ENCODE results near the gene PRF1.

The PRF1 gene

DNA sequence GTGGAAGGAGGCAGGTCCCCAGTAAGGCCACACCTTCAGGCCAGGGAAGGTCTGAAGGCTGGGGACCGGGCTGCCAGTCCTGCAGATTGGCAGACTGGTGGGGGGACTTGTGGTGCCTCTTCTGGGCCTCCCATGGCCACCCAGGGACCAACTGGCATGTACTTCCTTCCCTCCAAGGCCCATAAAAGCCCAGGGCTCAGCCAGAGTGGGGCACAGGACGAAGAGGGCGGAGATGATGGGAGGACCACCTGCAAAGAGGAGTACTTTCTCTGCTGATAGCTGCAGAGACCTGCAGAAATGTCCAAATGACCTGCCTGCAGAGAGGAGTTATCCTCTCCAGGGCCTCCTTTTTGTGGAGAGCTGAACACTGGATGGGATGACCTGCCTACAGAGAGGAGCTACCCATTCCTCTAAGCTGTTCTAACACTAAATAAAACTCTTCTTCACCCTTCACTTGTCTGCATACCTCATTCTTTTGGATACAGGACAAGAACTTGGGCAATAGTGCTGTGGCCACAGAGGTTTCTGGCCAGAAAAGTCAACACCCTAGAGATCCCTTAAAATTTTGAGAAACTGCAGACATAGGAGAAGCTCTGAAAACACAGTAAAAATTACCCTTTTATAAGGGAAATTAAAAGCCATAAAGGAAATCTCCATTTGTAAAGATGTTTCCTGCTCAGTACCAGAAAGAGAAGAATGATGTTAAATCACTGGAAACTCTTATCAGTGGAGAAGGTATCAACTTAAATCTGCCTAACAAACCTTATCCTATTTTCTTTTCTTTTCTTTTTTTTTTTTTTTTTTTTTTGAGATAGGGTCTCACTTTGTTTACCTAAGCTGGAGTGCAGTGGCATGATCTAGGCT is 20.7 kb upstream of the PRF1 start:
- DNase-seq (ENCODE audit: low read depth, low spot score) = no peak
- TF ChIP-seq, protein P1, sequence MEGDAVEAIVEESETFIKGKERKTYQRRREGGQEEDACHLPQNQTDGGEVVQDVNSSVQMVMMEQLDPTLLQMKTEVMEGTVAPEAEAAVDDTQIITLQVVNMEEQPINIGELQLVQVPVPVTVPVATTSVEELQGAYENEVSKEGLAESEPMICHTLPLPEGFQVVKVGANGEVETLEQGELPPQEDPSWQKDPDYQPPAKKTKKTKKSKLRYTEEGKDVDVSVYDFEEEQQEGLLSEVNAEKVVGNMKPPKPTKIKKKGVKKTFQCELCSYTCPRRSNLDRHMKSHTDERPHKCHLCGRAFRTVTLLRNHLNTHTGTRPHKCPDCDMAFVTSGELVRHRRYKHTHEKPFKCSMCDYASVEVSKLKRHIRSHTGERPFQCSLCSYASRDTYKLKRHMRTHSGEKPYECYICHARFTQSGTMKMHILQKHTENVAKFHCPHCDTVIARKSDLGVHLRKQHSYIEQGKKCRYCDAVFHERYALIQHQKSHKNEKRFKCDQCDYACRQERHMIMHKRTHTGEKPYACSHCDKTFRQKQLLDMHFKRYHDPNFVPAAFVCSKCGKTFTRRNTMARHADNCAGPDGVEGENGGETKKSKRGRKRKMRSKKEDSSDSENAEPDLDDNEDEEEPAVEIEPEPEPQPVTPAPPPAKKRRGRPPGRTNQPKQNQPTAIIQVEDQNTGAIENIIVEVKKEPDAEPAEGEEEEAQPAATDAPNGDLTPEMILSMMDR (IDR thresholded peaks at IDR 0.05; ENCODE audit: low read depth, low read length) = no peak
- no peak overlapping the region for H3K4me3 ChIP-seq (ENCODE audit: low read depth, low read length)
- in situ Hi-C loops (cut with HindIII; ENCODE audit: low sequenced_read_pairs) = no loop called here

DNA sequence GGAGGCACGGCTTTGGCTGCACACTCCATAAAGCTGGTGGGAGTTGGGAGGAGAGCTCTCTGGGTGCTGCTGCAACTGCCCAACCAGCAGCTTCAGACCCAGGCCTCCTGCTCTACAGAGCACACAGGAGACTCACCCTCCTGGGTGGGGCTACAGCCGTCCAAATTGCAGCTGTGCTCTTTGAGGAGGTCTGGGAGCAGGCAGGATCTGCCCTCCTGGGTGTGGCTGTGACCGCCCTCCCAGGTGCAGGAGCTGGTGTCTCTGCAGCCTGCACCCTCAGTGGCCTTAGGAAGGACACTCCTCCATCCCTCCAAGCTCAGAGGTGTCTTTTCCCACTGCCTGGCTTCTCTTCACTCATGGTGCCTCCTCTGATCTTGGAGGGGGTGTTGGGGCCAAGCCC is 20.0 kb upstream of the PRF1 start:
- H3K4me3 ChIP-seq (ENCODE audit: low read depth, low read length) = no peak overlapping the region
- in situ Hi-C loops (cut with HindIII; ENCODE audit: low sequenced_read_pairs) = no loop called here
- no peak for DNase-seq (ENCODE audit: low read depth, low spot score)
- TF ChIP-seq, protein P1 (IDR thresholded peaks at IDR 0.05; ENCODE audit: low read depth, low read length) = no peak

DNA sequence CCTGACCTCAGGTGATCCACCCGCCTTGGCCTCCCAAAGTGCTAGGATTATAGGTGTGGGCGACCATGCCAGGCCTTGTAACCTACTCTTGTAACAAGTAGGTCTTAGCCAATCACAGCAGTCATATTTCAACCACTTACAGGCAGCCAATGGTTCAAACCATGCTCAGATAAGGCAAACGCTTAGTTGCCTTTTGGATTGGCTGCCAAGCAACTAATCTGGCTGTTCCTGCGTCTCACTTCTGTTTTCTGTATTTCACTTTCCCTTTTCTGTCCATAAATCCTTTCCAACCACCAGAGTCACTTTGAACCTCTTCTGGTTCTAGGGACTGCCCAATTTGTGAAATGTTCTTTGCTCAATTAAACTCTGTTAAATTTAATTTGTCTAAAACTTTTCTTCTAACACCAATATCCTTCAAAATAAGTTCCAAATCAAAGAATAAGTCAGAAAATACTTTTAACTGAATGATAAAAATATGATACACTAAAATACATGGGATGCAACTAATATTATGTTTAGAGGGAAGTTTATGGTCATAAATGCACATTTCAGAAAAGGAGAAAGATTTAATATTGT is 19.1 kb upstream of the PRF1 start:
- no peak overlapping the region for H3K4me3 ChIP-seq (ENCODE audit: low read depth, low read length)
- no peak for DNase-seq (ENCODE audit: low read depth, low spot score)
- TF ChIP-seq, protein P1 (IDR thresholded peaks at IDR 0.05; ENCODE audit: low read depth, low read length) = no peak
- in situ Hi-C loops (cut with HindIII; ENCODE audit: low sequenced_read_pairs) = no loop called here

DNA sequence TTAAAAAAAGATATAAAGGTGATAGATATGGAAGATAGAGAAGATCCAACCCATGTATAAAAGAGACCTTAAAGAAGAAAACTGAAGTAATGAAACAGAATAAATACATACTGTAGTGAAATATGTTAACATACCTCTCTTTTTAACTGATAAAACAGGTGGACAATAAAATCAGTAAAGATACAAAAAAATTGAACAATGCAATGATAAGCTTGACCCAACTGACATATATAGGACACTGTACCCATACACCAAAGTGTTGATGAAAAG is 17.4 kb upstream of the PRF1 start:
- TF ChIP-seq, protein P1 (IDR thresholded peaks at IDR 0.05; ENCODE audit: low read depth, low read length) = no peak
- peak; percentile 9 for DNase-seq (ENCODE audit: low read depth, low spot score)
- in situ Hi-C loops (cut with HindIII; ENCODE audit: low sequenced_read_pairs) = no loop called here
- no peak overlapping the region for H3K4me3 ChIP-seq (ENCODE audit: low read depth, low read length)

DNA sequence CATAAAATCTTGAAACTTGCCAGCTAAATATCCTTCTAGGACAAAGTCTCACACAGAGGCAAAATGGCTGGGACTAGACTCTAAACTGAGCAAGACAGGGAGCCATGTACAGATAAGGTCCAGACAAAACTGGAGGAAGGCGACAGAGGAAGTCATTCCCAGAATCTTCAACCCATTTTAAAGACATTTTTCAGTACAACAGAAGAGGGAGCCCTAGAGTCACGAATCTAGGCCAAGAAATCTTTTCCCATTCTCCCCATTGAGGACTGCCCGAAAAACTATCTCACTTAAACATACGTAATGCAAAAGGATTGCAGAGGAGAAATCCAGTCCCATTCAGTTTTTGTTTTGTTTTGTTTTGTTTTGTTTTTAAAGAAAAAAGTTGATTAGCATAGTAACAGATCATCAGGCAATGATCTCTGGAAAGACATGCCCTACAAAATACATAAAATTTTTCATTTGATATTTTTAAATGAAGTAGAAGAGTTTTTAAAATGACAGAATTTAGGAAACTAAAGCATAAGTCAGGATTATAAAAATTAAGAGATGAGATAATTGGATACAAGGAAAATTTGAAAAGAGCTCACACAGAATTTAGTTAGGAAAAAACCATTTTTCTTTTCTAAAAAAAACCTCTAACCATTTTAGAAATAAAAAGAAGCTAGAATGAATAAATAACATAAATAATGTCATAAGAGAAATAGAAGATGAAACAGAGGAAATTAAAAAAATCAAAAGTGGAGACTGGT is 16.9 kb upstream of the PRF1 start:
- in situ Hi-C loops (cut with HindIII; ENCODE audit: low sequenced_read_pairs) = no loop called here
- DNase-seq (ENCODE audit: low read depth, low spot score) = peak; percentile 36
- no peak overlapping the region for H3K4me3 ChIP-seq (ENCODE audit: low read depth, low read length)
- TF ChIP-seq, protein P1 (IDR thresholded peaks at IDR 0.05; ENCODE audit: low read depth, low read length) = peak; percentile 16

DNA sequence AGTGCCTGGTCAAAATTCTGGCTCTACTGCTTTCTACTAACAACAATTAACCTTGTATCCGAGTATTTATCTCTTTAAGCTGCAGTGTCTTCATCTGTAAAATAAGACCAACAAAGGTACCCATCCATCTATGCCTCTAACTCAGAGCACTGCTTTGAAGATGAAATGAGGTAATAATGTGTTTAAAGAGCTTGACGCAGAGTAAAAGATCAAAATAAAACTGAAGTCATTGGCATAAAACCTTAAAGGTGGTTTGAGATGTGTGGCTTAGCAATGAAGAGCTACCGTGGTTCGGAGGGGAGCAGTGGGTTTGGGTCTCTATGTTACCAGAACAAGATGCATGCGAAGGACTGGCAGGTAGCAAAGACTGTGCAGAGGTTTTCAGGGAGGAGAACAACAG is 16.1 kb upstream of the PRF1 start:
- H3K4me3 ChIP-seq (ENCODE audit: low read depth, low read length) = no peak overlapping the region
- TF ChIP-seq, protein P1 (IDR thresholded peaks at IDR 0.05; ENCODE audit: low read depth, low read length) = no peak
- in situ Hi-C loops (cut with HindIII; ENCODE audit: low sequenced_read_pairs) = no loop called here
- no peak for DNase-seq (ENCODE audit: low read depth, low spot score)
